Mesothelial cell of epicardium (in vitro differentiated cells): ENCODE results near the gene LRRC43. TPM values are rescaled to one million over a fixed set of nuclear protein-coding genes. Genes with fewer than 3 reads are reported as not detected.

Source experiments
- DNase-seq, 2 experiments: peaks; one replicate each; pipeline ENCODE4 v3.0.0; 2021; ENCODE audit warnings: low spot score in 2 of 2; ENCODE audit not compliant: unreplicated experiment in 2 of 2
- H3K27ac Mint-ChIP-seq: 2 replicates; pipeline ENCODE4 v1.8.0; 2021; ENCODE audit warnings: mixed read lengths
- H3K27me3 Mint-ChIP-seq: 2 replicates; pipeline ENCODE4 v1.8.0; 2021; ENCODE audit warnings: low read depth, mixed read lengths
- H3K36me3 Mint-ChIP-seq: 2 replicates; pipeline ENCODE4 v1.8.0; 2021; ENCODE audit warnings: mixed read lengths
- H3K4me1 Mint-ChIP-seq: 2 replicates; pipeline ENCODE4 v1.8.0; 2021; ENCODE audit warnings: mixed read lengths
- H3K4me3 Mint-ChIP-seq: 2 replicates; pipeline ENCODE4 v1.8.0; 2021; ENCODE audit warnings: mild to moderate bottlenecking, moderate library complexity, mixed read lengths
- H3K9me3 Mint-ChIP-seq: 2 replicates; pipeline ENCODE4 v1.8.0; 2021; ENCODE audit warnings: mixed read lengths
- total RNA-seq: library from RNA; stranded (reverse); gene quantifications from 3 replicates; pipeline ENCODE4 v1.2.1, GENCODE V29; 2021
- TF ChIP-seq, protein P1 (sequence below): fragments of 200-600 bp; sonication (generic); IDR thresholded peaks from one replicate; pipeline ENCODE4 v1.5.0; 2021; ENCODE audit warnings: antibody characterized with exemption; ENCODE audit not compliant: unreplicated experiment

The LRRC43 gene
- total RNA-seq, 1 donor from 2014 or later: 3.9 TPM

DNA sequence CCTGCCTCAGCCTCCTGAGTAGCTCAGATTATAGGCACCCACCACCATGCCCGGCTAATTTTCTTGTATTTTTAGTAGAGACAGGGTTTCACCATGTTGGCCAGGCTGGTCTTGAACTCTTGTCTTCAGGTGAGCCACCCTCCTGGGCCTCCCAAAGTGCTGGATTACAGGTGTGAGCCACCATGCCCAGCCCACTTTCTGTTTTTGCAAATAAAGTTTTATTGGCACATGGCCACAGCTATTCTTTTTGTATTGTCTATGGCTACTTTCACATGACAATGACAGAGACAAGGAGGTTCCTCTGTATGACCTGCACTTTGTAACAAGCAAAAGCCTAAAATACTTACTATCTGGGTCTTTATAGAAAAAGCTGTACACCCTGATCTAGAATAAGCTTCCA is 62.6 kb downstream of the LRRC43 start:
- TF ChIP-seq, protein P1, sequence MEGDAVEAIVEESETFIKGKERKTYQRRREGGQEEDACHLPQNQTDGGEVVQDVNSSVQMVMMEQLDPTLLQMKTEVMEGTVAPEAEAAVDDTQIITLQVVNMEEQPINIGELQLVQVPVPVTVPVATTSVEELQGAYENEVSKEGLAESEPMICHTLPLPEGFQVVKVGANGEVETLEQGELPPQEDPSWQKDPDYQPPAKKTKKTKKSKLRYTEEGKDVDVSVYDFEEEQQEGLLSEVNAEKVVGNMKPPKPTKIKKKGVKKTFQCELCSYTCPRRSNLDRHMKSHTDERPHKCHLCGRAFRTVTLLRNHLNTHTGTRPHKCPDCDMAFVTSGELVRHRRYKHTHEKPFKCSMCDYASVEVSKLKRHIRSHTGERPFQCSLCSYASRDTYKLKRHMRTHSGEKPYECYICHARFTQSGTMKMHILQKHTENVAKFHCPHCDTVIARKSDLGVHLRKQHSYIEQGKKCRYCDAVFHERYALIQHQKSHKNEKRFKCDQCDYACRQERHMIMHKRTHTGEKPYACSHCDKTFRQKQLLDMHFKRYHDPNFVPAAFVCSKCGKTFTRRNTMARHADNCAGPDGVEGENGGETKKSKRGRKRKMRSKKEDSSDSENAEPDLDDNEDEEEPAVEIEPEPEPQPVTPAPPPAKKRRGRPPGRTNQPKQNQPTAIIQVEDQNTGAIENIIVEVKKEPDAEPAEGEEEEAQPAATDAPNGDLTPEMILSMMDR: no peak
- no peak overlapping the region for H3K4me3 Mint-ChIP-seq
- no peaks in the 10 kb centered on the region for H3K4me1 Mint-ChIP-seq
- peaks cover 15% of the 10 kb centered on the region for H3K36me3 Mint-ChIP-seq
- H3K27me3 Mint-ChIP-seq: no peaks in the 10 kb centered on the region
- DNase-seq: no peak
- H3K27ac Mint-ChIP-seq: no peak overlapping the region
- H3K9me3 Mint-ChIP-seq: no peaks in the 10 kb centered on the region

DNA sequence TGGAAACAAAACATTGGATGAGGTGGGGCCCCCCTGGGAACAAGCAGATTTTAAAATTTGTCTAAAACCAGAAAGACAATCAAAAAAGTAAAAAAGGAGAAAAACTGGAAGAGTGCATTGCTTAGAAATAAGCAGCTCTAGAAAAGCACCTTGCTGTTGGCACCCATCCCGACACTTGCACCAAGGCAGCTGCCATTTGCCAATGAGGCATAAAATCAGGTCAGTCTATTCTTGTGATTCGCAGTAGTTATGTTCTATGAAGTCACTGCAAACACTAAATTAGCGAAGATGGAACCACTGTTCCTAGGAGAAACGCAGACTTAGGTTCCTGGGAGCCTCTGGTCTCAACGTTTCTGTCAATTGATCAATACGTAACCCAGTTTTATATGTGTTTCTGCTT is 67.1 kb downstream of the LRRC43 start:
- peaks cover 10% of the 10 kb centered on the region for H3K36me3 Mint-ChIP-seq
- H3K4me1 Mint-ChIP-seq: no peaks in the 10 kb centered on the region
- TF ChIP-seq, protein P1: no peak
- no peak for DNase-seq
- H3K9me3 Mint-ChIP-seq: no peaks in the 10 kb centered on the region
- no peak overlapping the region for H3K27ac Mint-ChIP-seq
- H3K27me3 Mint-ChIP-seq: no peaks in the 10 kb centered on the region
- H3K4me3 Mint-ChIP-seq: no peak overlapping the region

DNA sequence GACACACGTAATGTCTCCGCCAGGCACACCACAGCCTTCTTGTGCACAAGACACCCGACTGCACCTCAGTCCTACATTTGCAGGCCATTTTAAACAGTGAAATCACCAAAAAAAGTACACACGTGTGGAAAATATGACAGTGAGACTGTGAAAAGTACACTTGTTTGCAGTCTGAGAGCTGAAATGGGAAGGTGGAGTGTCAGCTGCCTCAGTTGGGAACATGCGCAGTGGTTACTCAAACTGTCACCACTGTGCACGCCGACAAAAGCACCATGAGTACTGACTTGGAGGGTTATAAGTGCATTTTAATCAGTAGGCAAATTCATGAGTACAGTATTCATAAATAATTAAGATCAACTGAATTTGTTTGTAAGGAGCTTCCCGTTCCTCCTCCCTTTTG is 67.6 kb downstream of the LRRC43 start:
- no peaks in the 10 kb centered on the region for H3K27me3 Mint-ChIP-seq
- no peaks in the 10 kb centered on the region for H3K4me1 Mint-ChIP-seq
- no peaks in the 10 kb centered on the region for H3K9me3 Mint-ChIP-seq
- H3K27ac Mint-ChIP-seq: no peak overlapping the region
- no peak for DNase-seq
- TF ChIP-seq, protein P1: no peak
- peaks cover 12% of the 10 kb centered on the region for H3K36me3 Mint-ChIP-seq
- H3K4me3 Mint-ChIP-seq: no peak overlapping the region

Other genes with a start within 250 kb of the LRRC43 start
- 33.8 to 40.1 TPM (median 34.6 TPM) in 3 replicates for gene BCL7A, start 161.2 kb upstream of the LRRC43 start, total RNA-seq
- gene MLXIP, start 104.4 kb upstream of the LRRC43 start, total RNA-seq: 65.3 to 67.3 TPM (median 65.7 TPM) in 3 replicates
- gene IL31, start 8.9 kb upstream of the LRRC43 start, total RNA-seq: not detected in 3 replicates
- gene B3GNT4, start 20.6 kb downstream of the LRRC43 start, total RNA-seq: 0.20 to 0.51 TPM (median 0.20 TPM) in 3 replicates
- 75.1 to 76.4 TPM (median 76.2 TPM) in 3 replicates for gene DIABLO, start 42.9 kb downstream of the LRRC43 start, total RNA-seq
- gene VPS33A, start 83.4 kb downstream of the LRRC43 start, total RNA-seq: 24.9 to 28.4 TPM (median 27.2 TPM) in 3 replicates
- 58.9 to 65.2 TPM (median 61.9 TPM) in 3 replicates for gene CLIP1, start 239.5 kb downstream of the LRRC43 start, total RNA-seq